Esophagus muscularis mucosa (tissue), 4 donors: Measurements from ENCODE around the gene MAN1C1. TPM values are rescaled to one million over a fixed set of nuclear protein-coding genes. Genes with fewer than 3 reads are reported as not detected.

ENCODE experiments used
- DNase-seq: peaks from one replicate; pipeline ENCODE4 v3.0.0-alpha.2; 2017; ENCODE audit errors: extremely low spot score
- H3K27ac ChIP-seq, 4 donors: fragments of 200-600 bp; sonication (generic); replicated peaks in 1 of 4; 1 replicate in 3 of 4; 2 replicates in 1 of 4; pipeline ENCODE4 v1.5.1; 2016 to 2019; ENCODE audit warnings: mild to moderate bottlenecking in 1 of 4
- H3K27me3 ChIP-seq, 4 donors: fragments of 200-600 bp; sonication (generic); one replicate each; pipeline versions ENCODE4 v1.5.1 to v1.6.0; 2016 to 2019
- H3K36me3 ChIP-seq, 4 donors: fragments of 200-600 bp; sonication (generic); one replicate each; pipeline ENCODE4 v1.5.1; 2016 to 2019
- H3K4me1 ChIP-seq, 4 donors: fragments of 200-600 bp; sonication (generic); one replicate each; pipeline ENCODE4 v1.5.1; 2016 to 2019
- H3K4me3 ChIP-seq, 4 donors: fragments of 200-600 bp; sonication (generic); 1 replicate in 2 of 4; 2 replicates in 2 of 4; pipeline ENCODE4 v1.5.1; 2016 to 2019; ENCODE audit warnings: mild to moderate bottlenecking in 4 of 4, moderate library complexity in 1 of 4
- H3K9me3 ChIP-seq, 4 donors: fragments of 200-600 bp; sonication (generic); 1 replicate in 3 of 4; 2 replicates in 1 of 4; pipeline ENCODE4 v1.5.1; 2016 to 2019
- EP300 ChIP-seq: sonication (generic); formaldehyde crosslinking; IDR thresholded peaks from one replicate; pipeline ENCODE4 v1.6.1; 2017; ENCODE audit warnings: antibody characterized with exemption
- POLR2A ChIP-seq: fragments of 450-650 bp; IDR thresholded peaks from one replicate; pipeline ENCODE4 v1.6.1; 2017; ENCODE audit warnings: antibody characterized with exemption, moderate library complexity, mild to moderate bottlenecking, low read depth
- POLR2AphosphoS5 ChIP-seq, 2 donors: sonication (generic); formaldehyde crosslinking; IDR thresholded peaks; one replicate each; pipeline ENCODE4 v1.6.1; 2017; ENCODE audit warnings: antibody characterized with exemption in 2 of 2
- WGBS: methylation state at CpG from one replicate; pipeline ENCODE4 v1.1.5; 2018; 5-methylcytosine and 5-hydroxymethylcytosine counted together
- intact Hi-C: fragments of 100-400 bp; cut with DNase I; formaldehyde crosslinking; loops from one replicate; pipeline ENCODE4 v1.15.1; 2023
- total RNA-seq, 4 donors: library from RNA; depleted of rRNA; stranded (reverse); fragments of >200 nt; gene quantifications; one replicate each; pipeline versions ENCODE4 v1.1.0 to v1.2.1, GENCODE V29; 2016
- TF ChIP-seq, protein P1 (sequence below), 3 experiments: fragments of 200-600 bp in 2 of 3; fragments of 450-650 bp in 1 of 3; sonication (generic) in 2 of 3; IDR thresholded peaks; one replicate each; pipeline ENCODE4 v1.5.1; 2017 to 2019; ENCODE audit warnings: antibody characterized with exemption in 3 of 3, mild to moderate bottlenecking in 2 of 3, moderate library complexity in 1 of 3

Gene MAN1C1
- total RNA-seq, result 10 to 100 TPM; 20.2 to 22.8 (median 20.7) TPM

DNA sequence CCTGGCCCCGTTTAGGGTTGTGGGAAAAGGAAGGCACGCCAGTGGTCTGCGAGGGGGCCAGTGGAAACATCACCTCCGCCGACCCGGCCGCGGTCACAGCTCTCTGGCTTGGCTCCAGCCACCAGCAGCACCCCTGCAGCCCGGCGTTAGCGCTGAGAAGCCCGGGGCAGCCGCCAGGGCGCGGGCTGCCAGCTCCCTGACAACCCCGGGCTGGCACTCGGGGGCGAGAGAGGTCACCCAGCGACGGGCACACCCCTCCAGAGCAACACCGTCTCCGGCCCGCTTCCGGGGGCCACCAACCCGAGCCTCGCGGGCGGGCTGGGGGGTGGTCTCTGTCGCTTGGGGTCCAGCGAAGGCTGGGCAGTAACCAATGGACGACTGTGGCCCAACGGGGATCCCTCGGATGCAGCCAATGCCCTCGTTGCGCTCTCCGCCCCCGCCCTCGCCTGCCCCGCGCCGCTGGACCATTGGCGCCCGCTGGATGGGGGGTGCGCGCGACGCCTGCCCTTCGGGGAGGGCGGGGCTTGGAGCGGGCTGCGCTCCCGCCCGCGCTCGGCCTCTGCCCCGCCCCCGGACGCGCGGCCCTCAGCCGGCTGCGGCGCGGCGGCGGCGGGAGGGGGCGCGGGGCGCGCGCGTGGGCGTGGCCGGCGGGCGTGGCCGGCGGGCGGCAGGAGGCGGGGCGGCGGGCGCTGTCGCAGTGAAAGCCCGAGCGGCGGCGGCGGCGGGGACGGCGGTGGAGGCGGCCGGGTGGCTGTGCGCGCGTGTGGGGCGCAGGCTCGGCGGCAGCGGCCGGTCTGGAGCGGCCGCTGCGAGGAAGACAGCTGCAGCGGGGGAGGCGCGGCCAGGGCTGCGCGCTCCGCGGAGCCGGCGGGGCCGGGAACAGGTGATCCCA is at the start of gene MAN1C1:
MAN1C1 (plus strand) TSS at position 697 of the 892 bp plus-strand sequence. CDS start 1,007 bp downstream, outside the sequence.
- no peaks in the 10 kb centered on the region for H3K36me3 ChIP-seq
- H3K27me3 ChIP-seq, result no peaks in the 10 kb centered on the region
- TF ChIP-seq, protein P1, sequence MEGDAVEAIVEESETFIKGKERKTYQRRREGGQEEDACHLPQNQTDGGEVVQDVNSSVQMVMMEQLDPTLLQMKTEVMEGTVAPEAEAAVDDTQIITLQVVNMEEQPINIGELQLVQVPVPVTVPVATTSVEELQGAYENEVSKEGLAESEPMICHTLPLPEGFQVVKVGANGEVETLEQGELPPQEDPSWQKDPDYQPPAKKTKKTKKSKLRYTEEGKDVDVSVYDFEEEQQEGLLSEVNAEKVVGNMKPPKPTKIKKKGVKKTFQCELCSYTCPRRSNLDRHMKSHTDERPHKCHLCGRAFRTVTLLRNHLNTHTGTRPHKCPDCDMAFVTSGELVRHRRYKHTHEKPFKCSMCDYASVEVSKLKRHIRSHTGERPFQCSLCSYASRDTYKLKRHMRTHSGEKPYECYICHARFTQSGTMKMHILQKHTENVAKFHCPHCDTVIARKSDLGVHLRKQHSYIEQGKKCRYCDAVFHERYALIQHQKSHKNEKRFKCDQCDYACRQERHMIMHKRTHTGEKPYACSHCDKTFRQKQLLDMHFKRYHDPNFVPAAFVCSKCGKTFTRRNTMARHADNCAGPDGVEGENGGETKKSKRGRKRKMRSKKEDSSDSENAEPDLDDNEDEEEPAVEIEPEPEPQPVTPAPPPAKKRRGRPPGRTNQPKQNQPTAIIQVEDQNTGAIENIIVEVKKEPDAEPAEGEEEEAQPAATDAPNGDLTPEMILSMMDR (IDR thresholded peaks at IDR 0.05), result peak; percentile 44 to 66 (median 58)
- TF ChIP-seq POLR2A, result no peak
- TF ChIP-seq POLR2AphosphoS5 (IDR thresholded peaks at IDR 0.05), result peak; percentile 33 to 69
- peak; percentile 96 for DNase-seq
- intact Hi-C loops, result loop anchor here (5.0 kb wide), 1 partner anchor 126 kb away; no protein-coding TSS in a partner anchor
- H3K4me3 ChIP-seq, result peak within 1 kb of the TSS; percentile 71 to 98 (median 96)
- H3K9me3 ChIP-seq, result no peaks in the 10 kb centered on the region
- peak within 1 kb of the TSS; percentile 86 to 90 (median 89) for H3K27ac ChIP-seq
- peaks cover 40 to 54% (median 51%) of the 10 kb centered on the region in 4 donors for H3K4me1 ChIP-seq
- WGBS, result 0% methylated on average over 6 of the region's 116 CpGs

DNA sequence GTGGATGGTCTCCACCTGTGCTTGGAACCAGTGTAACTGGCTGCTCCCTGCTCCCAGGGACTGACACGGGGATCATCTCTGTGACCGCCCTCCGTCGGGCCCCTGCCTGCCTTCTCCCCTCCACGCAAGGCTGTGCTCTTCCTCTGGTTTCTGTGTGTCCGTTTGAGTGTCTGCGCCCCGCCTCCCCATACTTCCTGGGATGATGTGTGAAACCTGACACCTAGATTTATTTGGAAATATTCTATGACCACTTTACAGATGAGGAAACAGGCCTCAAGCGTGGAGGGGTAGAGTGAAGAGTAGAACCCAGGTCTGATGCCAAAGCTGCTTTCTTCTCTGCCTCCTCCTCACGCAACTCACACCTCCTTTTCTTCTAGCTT is 48.9 kb upstream of the MAN1C1 start:
- intact Hi-C loops, result no loop called here
- Histone ChIP-seq H3K4me1 (peaks cover 33 to 63% (median 57%) of the 10 kb centered on the region in 4 donors), H3K27me3 (no peaks in the 10 kb centered on the region), H3K27ac (peak overlapping the region; percentile 90 to 93 (median 92)), H3K9me3 (no peaks in the 10 kb centered on the region), H3K36me3 (peaks cover 0 to 33% (median 20%) of the 10 kb centered on the region in 4 donors), H3K4me3 (peak overlapping the region in 1 of 4 donors; percentile 13)
- no peak for TF ChIP-seq EP300
- no peak for TF ChIP-seq POLR2A
- TF ChIP-seq, protein P1 (IDR thresholded peaks at IDR 0.05), result no peak
- TF ChIP-seq POLR2AphosphoS5 (IDR thresholded peaks at IDR 0.05), result no peak
- WGBS, result 59% methylated on average over 10 of the region's 10 CpGs
- DNase-seq, result no peak

DNA sequence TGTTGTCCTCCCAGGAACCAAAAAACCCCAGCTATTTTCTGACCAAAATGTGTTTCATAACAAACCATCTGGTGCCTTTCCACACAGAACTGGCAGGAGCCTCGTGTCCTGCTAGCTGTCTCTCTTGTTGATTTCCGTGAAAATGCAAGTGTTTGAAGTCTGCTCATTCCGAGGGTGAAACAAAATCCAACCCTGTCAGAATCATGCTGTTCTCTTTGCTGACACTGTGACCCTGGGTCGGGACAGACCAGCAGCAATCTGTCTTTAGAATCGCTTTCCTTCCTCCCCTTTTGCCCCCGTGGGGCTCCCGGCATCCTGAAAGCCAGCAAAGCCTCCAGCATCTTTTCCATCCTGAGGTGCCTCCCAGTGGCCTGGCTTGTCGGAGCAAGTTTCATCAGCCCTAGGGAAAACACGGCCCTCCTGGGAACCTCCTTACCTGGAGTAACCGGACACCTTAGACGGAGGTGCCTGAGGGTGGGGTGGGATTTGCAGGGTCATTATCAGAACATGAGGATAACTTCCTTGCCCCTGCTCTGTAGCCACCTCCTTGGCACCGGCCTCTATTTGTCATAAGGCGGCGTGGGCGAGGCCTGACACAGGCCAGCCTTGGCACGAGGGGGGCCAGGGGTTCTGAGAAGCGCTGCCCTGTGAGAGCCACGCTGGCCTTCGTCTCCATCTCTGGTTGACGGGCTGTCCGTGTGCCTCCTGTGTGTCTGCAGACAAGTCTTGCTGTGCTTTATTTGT is 48.3 kb upstream of the MAN1C1 start:
- Histone ChIP-seq H3K27ac (peak overlapping the region; percentile 90 to 93 (median 92)), H3K4me3 (no peak overlapping the region), H3K27me3 (no peaks in the 10 kb centered on the region), H3K4me1 (peaks cover 38 to 68% (median 61%) of the 10 kb centered on the region in 4 donors), H3K36me3 (peaks cover 0 to 27% (median 14%) of the 10 kb centered on the region in 4 donors), H3K9me3 (no peaks in the 10 kb centered on the region)
- 52% methylated on average over 16 of the region's 21 CpGs for WGBS
- TF ChIP-seq POLR2AphosphoS5 (IDR thresholded peaks at IDR 0.05) (peak; percentile 39 to 58), POLR2A (no peak), EP300 (no peak)
- TF ChIP-seq, protein P1 (IDR thresholded peaks at IDR 0.05), result peak in 1 of 3 experiments; percentile 7
- DNase-seq, result no peak
- intact Hi-C loops, result no loop called here

DNA sequence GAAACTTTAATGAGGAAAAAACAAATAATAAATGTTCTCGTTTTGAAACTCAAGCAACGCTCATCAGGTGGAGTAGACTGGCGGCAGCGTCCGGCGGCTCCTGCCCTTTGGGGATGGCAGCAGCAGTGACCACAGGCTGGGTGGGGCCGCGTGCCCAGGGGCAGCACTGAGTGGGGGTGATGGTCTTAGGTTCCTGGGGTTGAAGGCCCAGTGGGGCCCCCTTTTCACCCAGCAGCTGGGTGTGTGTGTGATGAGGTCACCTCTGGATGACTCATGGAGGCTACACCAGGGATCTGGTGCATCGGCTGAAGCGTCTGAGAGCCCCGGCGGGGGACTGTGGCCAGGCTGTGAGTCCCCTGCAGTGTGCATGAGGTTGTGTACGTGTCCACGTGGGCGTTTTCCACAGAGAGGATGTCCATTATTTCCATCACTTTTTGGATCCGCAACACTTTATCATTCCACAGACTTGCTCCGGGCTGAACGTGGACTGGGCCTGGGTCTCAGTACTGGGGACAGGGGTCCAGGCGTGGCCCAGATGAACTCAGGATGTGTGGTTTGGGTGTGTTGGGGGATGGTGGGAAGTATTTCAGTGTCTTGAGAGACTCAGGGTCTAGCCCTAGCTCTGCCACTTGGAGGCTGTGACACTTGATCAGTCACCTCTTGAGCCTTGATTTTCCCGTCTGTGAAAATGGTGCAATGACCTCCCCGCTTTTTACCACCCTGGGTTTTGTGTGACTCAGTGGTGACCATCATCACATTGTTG is 47.6 kb upstream of the MAN1C1 start:
- DNase-seq, result no peak
- H3K9me3 ChIP-seq, result no peaks in the 10 kb centered on the region
- 69% methylated on average over 19 of the region's 21 CpGs for WGBS
- TF ChIP-seq, protein P1 (IDR thresholded peaks at IDR 0.05), result no peak
- TF ChIP-seq EP300 (no peak), POLR2A (no peak), POLR2AphosphoS5 (IDR thresholded peaks at IDR 0.05) (no peak)
- intact Hi-C loops, result no loop called here
- H3K4me3 ChIP-seq, result no peak overlapping the region
- peak overlapping the region; percentile 90 to 93 (median 92) for H3K27ac ChIP-seq
- no peaks in the 10 kb centered on the region for H3K27me3 ChIP-seq
- peaks cover 0 to 19% (median 6%) of the 10 kb centered on the region in 4 donors for H3K36me3 ChIP-seq
- peaks cover 39 to 63% (median 61%) of the 10 kb centered on the region in 4 donors for H3K4me1 ChIP-seq
